ENCODE results near the gene PIGBOS1.

PIGBOS1 gene

GRCh38 chr15:55268176-55268695 lies 50.7 kb downstream of the PIGBOS1 start:
- no peak overlapping the region for H3K4me3 ChIP-seq (ENCODE audit: low read length)
- TF ChIP-seq CTCF (IDR thresholded peaks at IDR 0.05; ENCODE audit: insufficient read depth, low read depth, low read length, missing control alignments), result no peak
- DNase-seq (ENCODE audit: low read depth), result no peak

DNA sequence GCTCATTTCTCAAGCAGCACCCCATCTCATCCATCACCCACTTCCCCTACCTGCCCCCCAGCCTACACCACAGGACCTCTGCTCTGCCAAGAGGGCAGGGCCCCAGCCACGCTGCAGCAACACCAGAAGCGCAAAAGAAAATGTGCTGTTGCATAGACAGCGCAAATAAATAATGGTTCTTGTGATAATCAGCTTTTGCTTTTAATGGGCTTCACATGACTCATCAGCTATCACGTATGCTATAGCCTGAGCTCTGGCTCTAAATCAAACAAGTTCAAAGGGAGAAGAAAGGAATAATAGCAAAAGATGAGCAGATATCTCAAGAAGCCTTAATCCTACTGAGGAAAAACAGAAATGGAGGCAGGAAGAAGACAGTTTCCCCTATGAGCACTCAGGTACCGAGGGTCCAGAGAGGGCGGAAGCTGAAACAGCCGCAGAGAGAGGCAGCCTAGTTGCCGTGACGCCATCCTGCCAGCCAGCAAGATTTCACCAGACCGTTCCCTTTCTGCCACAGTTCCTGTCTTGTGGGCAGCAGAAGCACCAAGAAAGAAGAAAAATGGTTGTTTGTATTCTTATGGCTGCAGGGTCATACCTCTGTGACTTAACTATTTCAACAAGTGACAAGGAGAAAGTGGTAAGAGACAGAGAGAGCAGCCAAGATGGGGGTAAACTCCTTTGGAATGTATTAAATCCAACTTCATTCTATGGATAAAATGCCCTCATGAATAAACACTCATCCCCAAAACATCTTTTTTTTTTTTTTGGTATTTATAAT lies 51.3 kb downstream of the PIGBOS1 start:
- TF ChIP-seq CTCF (IDR thresholded peaks at IDR 0.05; ENCODE audit: insufficient read depth, low read depth, low read length, missing control alignments), result no peak
- no peak for DNase-seq (ENCODE audit: low read depth)
- no peak overlapping the region for H3K4me3 ChIP-seq (ENCODE audit: low read length)

Data from epithelial cell of esophagus (primary cell).